Sigmoid colon (tissue), 7 donors: Measurements from ENCODE around the gene TMPRSS13. TPM values are rescaled to one million over a fixed set of nuclear protein-coding genes. Genes with fewer than 3 reads are reported as not detected.

ENCODE experiments used
- DNase-seq: peaks from one replicate; pipeline ENCODE4 v3.0.0-alpha.2; 2019
- H3K27ac ChIP-seq, 4 donors: fragments of 200-600 bp; sonication (generic); one replicate each; pipeline ENCODE4 v1.5.1; 2016 to 2019; ENCODE audit warnings: mild to moderate bottlenecking in 1 of 4
- H3K27me3 ChIP-seq, 3 donors: fragments of 200-600 bp; sonication (generic); one replicate each; pipeline ENCODE4 v1.5.1; 2019; ENCODE audit warnings: mild to moderate bottlenecking in 1 of 3
- H3K36me3 ChIP-seq, 4 donors: fragments of 200-600 bp; sonication (generic); one replicate each; pipeline ENCODE4 v1.5.1; 2016 to 2019
- H3K4me1 ChIP-seq, 4 donors: fragments of 200-600 bp; sonication (generic); one replicate each; pipeline ENCODE4 v1.5.1; 2017 to 2019
- H3K4me3 ChIP-seq, 4 donors: fragments of 200-600 bp; sonication (generic); one replicate each; pipeline ENCODE4 v1.5.1; 2017 to 2019; ENCODE audit warnings: mild to moderate bottlenecking in 2 of 4, moderate library complexity in 1 of 4
- H3K9me3 ChIP-seq, 4 donors: fragments of 200-600 bp in 3 of 4; sonication (generic) in 3 of 4; one replicate each; pipeline versions ENCODE4 v1.5.1 to v1.6.1; 2013 to 2019
- EP300 ChIP-seq, 4 donors: sonication (generic); formaldehyde crosslinking; IDR thresholded peaks; one replicate each; pipeline ENCODE4 v1.6.1; 2017; ENCODE audit warnings: antibody characterized with exemption in 4 of 4
- POLR2A ChIP-seq, 2 donors: fragments of 450-650 bp; IDR thresholded peaks; one replicate each; pipeline ENCODE4 v1.6.1; 2016; ENCODE audit warnings: antibody characterized with exemption in 2 of 2, mild to moderate bottlenecking in 2 of 2, moderate library complexity in 2 of 2
- POLR2AphosphoS5 ChIP-seq, 4 donors: sonication (generic); formaldehyde crosslinking; IDR thresholded peaks; one replicate each; pipeline ENCODE4 v1.6.1; 2017; ENCODE audit warnings: antibody characterized with exemption in 4 of 4
- WGBS, 2 donors: extraction: QIAGEN DNeasy Blood & Tissue Kit; methylation state at CpG; one replicate each; pipeline ENCODE4 v1.1.7; 2013; 5-methylcytosine and 5-hydroxymethylcytosine counted together
- intact Hi-C: fragments of 100-400 bp; cut with DNase I; formaldehyde crosslinking; loops from one replicate; pipeline ENCODE4 v1.15.1; 2023
- polyA plus RNA-seq, 3 donors: library from polyadenylated mRNA; stranded (reverse); fragments of 200-250 nt; gene quantifications; one replicate each; pipeline ENCODE4 v1.2.3, GENCODE V29; 2013
- total RNA-seq, 4 donors: library from RNA; depleted of rRNA; stranded (reverse); fragments of >200 nt; gene quantifications; one replicate each; pipeline ENCODE4 v1.1.0, GENCODE V29; 2016
- TF ChIP-seq, protein P1 (sequence below), 4 experiments: fragments of 450-650 bp in 3 of 4; fragments of 200-600 bp in 1 of 4; IDR thresholded peaks; one replicate each; pipeline ENCODE4 v1.5.1; 2016 to 2019; ENCODE audit warnings: antibody characterized with exemption in 4 of 4, mild to moderate bottlenecking in 3 of 4, moderate library complexity in 2 of 4
- donor health status: healthy with polysubstance abuse.
- donor health status: Bipolar disorder and iron deficiency.
- donor health status: healthy.

The TMPRSS13 gene
- total and polyA plus RNA-seq, 7 donors, result 1.4 to 1.6 TPM; not detected in 5

DNA sequence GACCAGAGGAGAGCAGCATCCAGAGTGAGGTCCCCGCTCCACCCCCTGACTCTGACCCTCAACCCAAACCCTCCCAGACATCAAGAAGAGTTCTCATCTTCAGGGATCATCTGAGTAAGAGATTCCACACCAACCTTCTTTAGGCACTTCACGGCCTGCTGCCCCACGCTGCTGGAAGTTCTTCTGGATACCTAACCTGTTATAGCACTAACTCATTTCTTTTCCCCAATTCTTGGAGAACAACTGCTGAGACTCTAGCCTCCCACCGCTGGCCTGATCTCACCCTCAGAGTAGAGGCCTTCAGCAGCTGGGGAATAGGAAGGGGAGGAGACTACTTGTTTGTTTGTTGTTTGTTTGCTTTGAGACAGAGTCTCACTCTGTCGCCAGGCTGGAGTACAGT, 7.3 kb downstream of the TMPRSS13 start:
- Histone ChIP-seq H3K36me3 (no peaks in the 10 kb centered on the region), H3K4me3 (no peak overlapping the region), H3K9me3 (no peaks in the 10 kb centered on the region), H3K4me1 (peaks cover 0 to 5% (median 0%) of the 10 kb centered on the region in 4 donors), H3K27me3 (no peaks in the 10 kb centered on the region), H3K27ac (no peak overlapping the region)
- intact Hi-C loops, result no loop called here
- TF ChIP-seq POLR2A (IDR thresholded peaks at IDR 0.05) (no peak), EP300 (IDR thresholded peaks at IDR 0.05) (no peak), POLR2AphosphoS5 (IDR thresholded peaks at IDR 0.05) (no peak)
- TF ChIP-seq, protein P1, sequence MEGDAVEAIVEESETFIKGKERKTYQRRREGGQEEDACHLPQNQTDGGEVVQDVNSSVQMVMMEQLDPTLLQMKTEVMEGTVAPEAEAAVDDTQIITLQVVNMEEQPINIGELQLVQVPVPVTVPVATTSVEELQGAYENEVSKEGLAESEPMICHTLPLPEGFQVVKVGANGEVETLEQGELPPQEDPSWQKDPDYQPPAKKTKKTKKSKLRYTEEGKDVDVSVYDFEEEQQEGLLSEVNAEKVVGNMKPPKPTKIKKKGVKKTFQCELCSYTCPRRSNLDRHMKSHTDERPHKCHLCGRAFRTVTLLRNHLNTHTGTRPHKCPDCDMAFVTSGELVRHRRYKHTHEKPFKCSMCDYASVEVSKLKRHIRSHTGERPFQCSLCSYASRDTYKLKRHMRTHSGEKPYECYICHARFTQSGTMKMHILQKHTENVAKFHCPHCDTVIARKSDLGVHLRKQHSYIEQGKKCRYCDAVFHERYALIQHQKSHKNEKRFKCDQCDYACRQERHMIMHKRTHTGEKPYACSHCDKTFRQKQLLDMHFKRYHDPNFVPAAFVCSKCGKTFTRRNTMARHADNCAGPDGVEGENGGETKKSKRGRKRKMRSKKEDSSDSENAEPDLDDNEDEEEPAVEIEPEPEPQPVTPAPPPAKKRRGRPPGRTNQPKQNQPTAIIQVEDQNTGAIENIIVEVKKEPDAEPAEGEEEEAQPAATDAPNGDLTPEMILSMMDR (IDR thresholded peaks at IDR 0.05), result no peak
- WGBS, 2 donors, result 92 to 95% methylated on average over 5 of the region's 5 CpGs
- peak; percentile 38 for DNase-seq

- 95 to 96% methylated on average over 2 of the region's 2 CpGs for WGBS, 2 donors
- no peak overlapping the region for H3K4me3 ChIP-seq
- no peak overlapping the region for H3K27ac ChIP-seq
- H3K9me3 ChIP-seq, result no peaks in the 10 kb centered on the region
- intact Hi-C loops, result no loop called here
- TF ChIP-seq, protein P1 (IDR thresholded peaks at IDR 0.05), result no peak
- TF ChIP-seq EP300 (IDR thresholded peaks at IDR 0.05), result no peak
- TF ChIP-seq POLR2A (IDR thresholded peaks at IDR 0.05), result no peak
- TF ChIP-seq POLR2AphosphoS5 (IDR thresholded peaks at IDR 0.05), result no peak
- peaks cover 0 to 5% (median 0%) of the 10 kb centered on the region in 4 donors for H3K4me1 ChIP-seq
- no peaks in the 10 kb centered on the region for H3K36me3 ChIP-seq
- peak; percentile 43 for DNase-seq
- H3K27me3 ChIP-seq, result no peaks in the 10 kb centered on the region
Measured at GRCh38 chr11:117921456-117921855, 7.7 kb downstream of the TMPRSS13 start.

- Histone ChIP-seq H3K4me1 (peaks cover 0 to 5% (median 0%) of the 10 kb centered on the region in 4 donors), H3K27ac (no peak overlapping the region), H3K36me3 (no peaks in the 10 kb centered on the region), H3K4me3 (no peak overlapping the region), H3K9me3 (no peaks in the 10 kb centered on the region), H3K27me3 (no peaks in the 10 kb centered on the region)
- intact Hi-C loops, result no loop called here
- peak; percentile 40 for DNase-seq
- 66 to 74% methylated on average over 4 of the region's 4 CpGs for WGBS, 2 donors
- no peak for TF ChIP-seq EP300 (IDR thresholded peaks at IDR 0.05)
- no peak for TF ChIP-seq POLR2AphosphoS5 (IDR thresholded peaks at IDR 0.05)
- no peak for TF ChIP-seq POLR2A (IDR thresholded peaks at IDR 0.05)
- TF ChIP-seq, protein P1 (IDR thresholded peaks at IDR 0.05), result no peak
Measured at GRCh38 chr11:117919781-117920221, 9.4 kb downstream of the TMPRSS13 start.

DNA sequence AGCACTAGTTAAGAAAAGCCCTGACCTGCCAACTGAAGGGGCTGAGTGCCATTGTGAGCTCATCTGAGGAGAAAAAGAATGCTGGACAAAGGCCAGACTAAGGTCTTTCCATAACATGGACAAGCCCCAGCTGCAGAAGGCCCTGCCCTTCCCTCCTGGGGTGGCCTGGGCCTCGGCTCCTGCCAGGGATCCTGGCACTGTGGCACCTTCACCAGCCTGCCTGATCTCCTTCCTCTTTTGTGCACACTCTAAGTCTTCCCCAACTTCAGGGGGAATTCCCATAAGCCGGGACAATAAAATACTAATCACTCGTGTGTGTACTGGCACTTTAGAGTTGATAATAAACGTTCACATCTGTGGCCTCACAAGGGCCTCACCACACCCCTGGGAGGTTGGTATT, 9.9 kb downstream of the TMPRSS13 start:
- H3K36me3 ChIP-seq, result no peaks in the 10 kb centered on the region
- no peak overlapping the region for H3K27ac ChIP-seq
- H3K4me3 ChIP-seq, result no peak overlapping the region
- intact Hi-C loops, result no loop called here
- 6 to 25% methylated on average over 4 of the region's 4 CpGs for WGBS, 2 donors
- no peak for TF ChIP-seq POLR2AphosphoS5 (IDR thresholded peaks at IDR 0.05)
- TF ChIP-seq EP300 (IDR thresholded peaks at IDR 0.05), result no peak
- no peak for TF ChIP-seq POLR2A (IDR thresholded peaks at IDR 0.05)
- TF ChIP-seq, protein P1 (IDR thresholded peaks at IDR 0.05), result no peak
- peak; percentile 43 for DNase-seq
- no peaks in the 10 kb centered on the region for H3K27me3 ChIP-seq
- peaks cover 0 to 5% (median 0%) of the 10 kb centered on the region in 4 donors for H3K4me1 ChIP-seq
- H3K9me3 ChIP-seq, result no peaks in the 10 kb centered on the region
